GM23248 (cell line): ENCODE measurements around the gene RIPPLY3.
"Not testable (repeated sequence)": the region's sequence is repeated elsewhere in the genome, so short reads cannot be mapped to it uniquely, and the experiment has no call there.

Experiments
- EZH2 ChIP-seq: fragments of 200-600 bp; sonication (generic); IDR thresholded peaks from 2 replicates; pipeline ENCODE4 v1.6.1; 2018; ENCODE audit warnings: antibody characterized with exemption, mild to moderate bottlenecking; ENCODE audit not compliant: insufficient read depth, poor library complexity, severe bottlenecking
- EZH2phosphoT487 ChIP-seq: fragments of 200-600 bp; sonication (generic); IDR thresholded peaks from 2 replicates; pipeline ENCODE4 v1.6.1; 2018; ENCODE audit warnings: antibody characterized with exemption, moderate library complexity, mild to moderate bottlenecking, low read depth; ENCODE audit not compliant: insufficient read depth

- TF ChIP-seq EZH2, EZH2phosphoT487: not testable (repeated sequence)
Measured at GRCh38 chr21:37002851-37003250, 3.7 kb upstream of the RIPPLY3 start.
